Measurements from ENCODE around the gene PDE2A. TPM values are rescaled to one million over a fixed set of nuclear protein-coding genes. Genes with fewer than 3 reads are reported as not detected.

Gene PDE2A
- total RNA-seq, 1 experiment from 2014 or later, result 9.6 TPM

DNA sequence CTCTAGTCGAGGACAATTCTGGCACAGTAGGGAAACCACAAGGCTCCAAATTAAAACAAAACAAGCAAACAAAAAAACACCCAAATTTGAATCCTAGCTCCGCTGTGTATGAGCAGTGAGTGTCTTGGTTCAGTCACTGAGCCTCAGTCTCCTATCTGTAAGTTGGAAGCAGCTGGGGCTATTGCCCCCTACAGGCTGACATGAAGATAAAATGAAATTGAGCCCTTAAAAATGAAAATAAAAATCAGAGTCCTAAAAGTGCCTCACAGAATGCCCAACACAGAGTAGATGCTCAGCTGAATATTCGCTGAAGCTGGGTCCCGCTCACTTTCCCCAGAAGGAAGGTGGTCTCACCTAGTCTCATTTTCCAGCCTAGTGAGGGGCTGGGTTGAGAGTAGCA is 65.2 kb downstream of the PDE2A start:
- H3K27me3 ChIP-seq (ENCODE audit: insufficient read depth, low read depth), result peaks cover 14% of the 10 kb centered on the region; the same call in 1 of the 2 replicates
- H3K4me2 ChIP-seq, result peak overlapping the region; percentile 12; the same call in 1 of the 2 replicates
- no peaks in the 10 kb centered on the region for H3K36me3 ChIP-seq (ENCODE audit: low read depth)
- no peaks in the 10 kb centered on the region for H3K79me2 ChIP-seq (ENCODE audit: low read depth)
- POLR2A ChIA-PET (ENCODE audit: unreplicated experiment), result no interaction called here
- no peak overlapping the region for H3K27ac ChIP-seq
- BruUV-seq (replicated peaks), result no TSS peak
- no peaks in the 10 kb centered on the region for H4K20me1 ChIP-seq (ENCODE audit: insufficient read depth)
- no peaks in the 10 kb centered on the region for H3K4me1 ChIP-seq (replicated peaks; ENCODE audit: insufficient read depth)
- H3K9me3 ChIP-seq (ENCODE audit: insufficient read depth, low read depth), result no peaks in the 10 kb centered on the region
- no peaks in the 10 kb centered on the region; the same call in 1 of the 2 replicates for H3F3A ChIP-seq (ENCODE audit: insufficient read depth, low read depth)
- intact Hi-C loops (cut with micrococcal nuclease; ENCODE audit: unreplicated experiment), result no loop called here
- DNase-seq, result no peak
- H3K9me2 ChIP-seq (ENCODE audit: insufficient read depth), result no peaks in the 10 kb centered on the region
- no peak overlapping the region for H2AFZ ChIP-seq
- TF ChIP-seq EZH2 (IDR thresholded peaks at IDR 0.05; ENCODE audit: low read depth), result no peak
- TF ChIP-seq, protein P1, sequence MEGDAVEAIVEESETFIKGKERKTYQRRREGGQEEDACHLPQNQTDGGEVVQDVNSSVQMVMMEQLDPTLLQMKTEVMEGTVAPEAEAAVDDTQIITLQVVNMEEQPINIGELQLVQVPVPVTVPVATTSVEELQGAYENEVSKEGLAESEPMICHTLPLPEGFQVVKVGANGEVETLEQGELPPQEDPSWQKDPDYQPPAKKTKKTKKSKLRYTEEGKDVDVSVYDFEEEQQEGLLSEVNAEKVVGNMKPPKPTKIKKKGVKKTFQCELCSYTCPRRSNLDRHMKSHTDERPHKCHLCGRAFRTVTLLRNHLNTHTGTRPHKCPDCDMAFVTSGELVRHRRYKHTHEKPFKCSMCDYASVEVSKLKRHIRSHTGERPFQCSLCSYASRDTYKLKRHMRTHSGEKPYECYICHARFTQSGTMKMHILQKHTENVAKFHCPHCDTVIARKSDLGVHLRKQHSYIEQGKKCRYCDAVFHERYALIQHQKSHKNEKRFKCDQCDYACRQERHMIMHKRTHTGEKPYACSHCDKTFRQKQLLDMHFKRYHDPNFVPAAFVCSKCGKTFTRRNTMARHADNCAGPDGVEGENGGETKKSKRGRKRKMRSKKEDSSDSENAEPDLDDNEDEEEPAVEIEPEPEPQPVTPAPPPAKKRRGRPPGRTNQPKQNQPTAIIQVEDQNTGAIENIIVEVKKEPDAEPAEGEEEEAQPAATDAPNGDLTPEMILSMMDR (conservative IDR thresholded peaks at IDR 0.05), result peak; percentile 75
- CTCF ChIA-PET, result interaction anchor here (0.9 kb wide), 1 partner anchor 137 kb away, joined by 3 read pairs; no protein-coding TSS in a partner anchor
- no peak overlapping the region for H3K4me3 ChIP-seq

DNA sequence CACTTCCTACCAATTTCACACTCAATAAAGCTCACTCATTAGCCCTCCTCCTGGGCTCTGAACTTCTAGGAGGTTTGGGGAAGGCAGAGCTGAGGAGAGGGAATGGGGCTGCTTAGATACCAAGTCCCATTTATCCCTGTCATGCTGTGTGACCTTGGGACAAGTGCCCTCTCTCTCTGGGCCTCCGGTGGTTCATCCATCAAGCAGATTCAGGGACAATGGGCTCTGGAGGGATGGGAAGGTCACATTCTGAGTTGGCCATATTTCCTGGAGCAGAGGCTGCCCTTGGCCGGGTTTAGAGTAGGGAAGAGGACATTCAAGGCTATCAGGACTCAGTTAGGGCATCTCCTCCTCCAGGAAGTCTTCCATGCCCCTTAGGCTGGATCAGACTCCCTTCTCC is 66.7 kb downstream of the PDE2A start:
- no peak for DNase-seq
- no peak for TF ChIP-seq EZH2 (IDR thresholded peaks at IDR 0.05; ENCODE audit: low read depth)
- TF ChIP-seq, protein P1 (conservative IDR thresholded peaks at IDR 0.05), result no peak
- H3K4me1 ChIP-seq (replicated peaks; ENCODE audit: insufficient read depth), result no peaks in the 10 kb centered on the region
- H3K4me3 ChIP-seq, result no peak overlapping the region
- H4K20me1 ChIP-seq (ENCODE audit: insufficient read depth), result no peaks in the 10 kb centered on the region
- H3K9me2 ChIP-seq (ENCODE audit: insufficient read depth), result no peaks in the 10 kb centered on the region
- no peak overlapping the region for H3K4me2 ChIP-seq
- no peaks in the 10 kb centered on the region for H3K79me2 ChIP-seq (ENCODE audit: low read depth)
- CTCF ChIA-PET, result no interaction called here
- BruUV-seq (replicated peaks), result no TSS peak
- intact Hi-C loops (cut with micrococcal nuclease; ENCODE audit: unreplicated experiment), result no loop called here
- H3K27me3 ChIP-seq (ENCODE audit: insufficient read depth, low read depth), result no peaks in the 10 kb centered on the region
- POLR2A ChIA-PET (ENCODE audit: unreplicated experiment), result no interaction called here
- no peaks in the 10 kb centered on the region for H3K36me3 ChIP-seq (ENCODE audit: low read depth)
- H3F3A ChIP-seq (ENCODE audit: insufficient read depth, low read depth), result no peaks in the 10 kb centered on the region; the same call in 1 of the 2 replicates
- H3K27ac ChIP-seq, result no peak overlapping the region
- no peak overlapping the region for H2AFZ ChIP-seq
- no peaks in the 10 kb centered on the region for H3K9me3 ChIP-seq (ENCODE audit: insufficient read depth, low read depth)

DNA sequence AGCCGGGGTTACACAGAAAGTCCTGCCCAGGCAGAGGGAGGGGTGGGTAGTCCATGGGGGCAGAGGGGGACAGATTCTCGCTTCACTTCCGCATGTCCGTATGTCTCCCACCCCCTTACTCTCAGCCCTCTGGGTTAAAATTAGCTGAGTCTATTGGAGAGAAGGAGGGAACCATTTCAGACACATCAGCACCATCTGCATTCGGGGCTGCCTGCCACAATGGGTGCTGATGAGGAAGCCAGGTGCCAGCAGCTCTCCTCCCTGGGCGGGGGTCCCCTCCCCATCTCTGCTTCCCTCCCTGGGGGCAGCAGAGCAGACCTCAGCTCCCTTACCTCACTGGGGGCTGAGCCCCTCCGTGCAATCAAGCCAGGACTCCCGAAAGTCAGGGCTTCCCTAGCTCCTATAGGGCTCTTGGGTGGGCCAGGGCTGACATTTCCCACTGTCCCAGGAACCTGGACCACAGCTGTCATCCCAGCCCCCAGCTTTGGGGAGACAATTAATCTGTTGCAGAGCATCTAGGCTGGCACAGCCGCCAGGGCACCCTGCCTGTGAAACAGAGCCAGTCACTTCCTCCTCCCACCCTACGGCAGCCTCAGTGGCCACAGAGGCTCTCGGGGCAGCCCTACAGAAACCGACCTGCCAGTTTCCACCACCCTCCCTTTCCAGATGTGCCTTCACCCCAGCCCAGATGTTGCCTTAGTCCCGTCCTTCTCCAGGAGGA is 67.3 kb downstream of the PDE2A start:
- no TSS peak for BruUV-seq (replicated peaks)
- Histone ChIP-seq H3K36me3 (ENCODE audit: low read depth) (no peaks in the 10 kb centered on the region), H2AFZ (no peak overlapping the region), H3K27me3 (ENCODE audit: insufficient read depth, low read depth) (no peaks in the 10 kb centered on the region), H3K4me1 (replicated peaks; ENCODE audit: insufficient read depth) (no peaks in the 10 kb centered on the region), H3K9me2 (ENCODE audit: insufficient read depth) (no peaks in the 10 kb centered on the region), H3K9me3 (ENCODE audit: insufficient read depth, low read depth) (no peaks in the 10 kb centered on the region), H3K79me2 (ENCODE audit: low read depth) (no peaks in the 10 kb centered on the region), H4K20me1 (ENCODE audit: insufficient read depth) (no peaks in the 10 kb centered on the region), H3K27ac (no peak overlapping the region), H3K4me2 (no peak overlapping the region), H3K4me3 (no peak overlapping the region), H3F3A (ENCODE audit: insufficient read depth, low read depth) (no peaks in the 10 kb centered on the region; the same call in 1 of the 2 replicates)
- ChIA-PET POLR2A (ENCODE audit: unreplicated experiment) (no interaction called here), CTCF (interaction anchor here (0.6 kb wide), 1 partner anchor 9 kb away, joined by 3 read pairs; no protein-coding TSS in a partner anchor)
- DNase-seq, result no peak
- no peak for TF ChIP-seq EZH2 (IDR thresholded peaks at IDR 0.05; ENCODE audit: low read depth)
- TF ChIP-seq, protein P1 (conservative IDR thresholded peaks at IDR 0.05), result no peak
- intact Hi-C loops (cut with micrococcal nuclease; ENCODE audit: unreplicated experiment), result no loop called here

All from PC-9 (cell line).